ENCODE measurements around the gene MRC2.
"Not testable (repeated sequence)": the region's sequence is repeated elsewhere in the genome, so short reads cannot be mapped to it uniquely, and the experiment has no call there.

Gene MRC2, protein sequence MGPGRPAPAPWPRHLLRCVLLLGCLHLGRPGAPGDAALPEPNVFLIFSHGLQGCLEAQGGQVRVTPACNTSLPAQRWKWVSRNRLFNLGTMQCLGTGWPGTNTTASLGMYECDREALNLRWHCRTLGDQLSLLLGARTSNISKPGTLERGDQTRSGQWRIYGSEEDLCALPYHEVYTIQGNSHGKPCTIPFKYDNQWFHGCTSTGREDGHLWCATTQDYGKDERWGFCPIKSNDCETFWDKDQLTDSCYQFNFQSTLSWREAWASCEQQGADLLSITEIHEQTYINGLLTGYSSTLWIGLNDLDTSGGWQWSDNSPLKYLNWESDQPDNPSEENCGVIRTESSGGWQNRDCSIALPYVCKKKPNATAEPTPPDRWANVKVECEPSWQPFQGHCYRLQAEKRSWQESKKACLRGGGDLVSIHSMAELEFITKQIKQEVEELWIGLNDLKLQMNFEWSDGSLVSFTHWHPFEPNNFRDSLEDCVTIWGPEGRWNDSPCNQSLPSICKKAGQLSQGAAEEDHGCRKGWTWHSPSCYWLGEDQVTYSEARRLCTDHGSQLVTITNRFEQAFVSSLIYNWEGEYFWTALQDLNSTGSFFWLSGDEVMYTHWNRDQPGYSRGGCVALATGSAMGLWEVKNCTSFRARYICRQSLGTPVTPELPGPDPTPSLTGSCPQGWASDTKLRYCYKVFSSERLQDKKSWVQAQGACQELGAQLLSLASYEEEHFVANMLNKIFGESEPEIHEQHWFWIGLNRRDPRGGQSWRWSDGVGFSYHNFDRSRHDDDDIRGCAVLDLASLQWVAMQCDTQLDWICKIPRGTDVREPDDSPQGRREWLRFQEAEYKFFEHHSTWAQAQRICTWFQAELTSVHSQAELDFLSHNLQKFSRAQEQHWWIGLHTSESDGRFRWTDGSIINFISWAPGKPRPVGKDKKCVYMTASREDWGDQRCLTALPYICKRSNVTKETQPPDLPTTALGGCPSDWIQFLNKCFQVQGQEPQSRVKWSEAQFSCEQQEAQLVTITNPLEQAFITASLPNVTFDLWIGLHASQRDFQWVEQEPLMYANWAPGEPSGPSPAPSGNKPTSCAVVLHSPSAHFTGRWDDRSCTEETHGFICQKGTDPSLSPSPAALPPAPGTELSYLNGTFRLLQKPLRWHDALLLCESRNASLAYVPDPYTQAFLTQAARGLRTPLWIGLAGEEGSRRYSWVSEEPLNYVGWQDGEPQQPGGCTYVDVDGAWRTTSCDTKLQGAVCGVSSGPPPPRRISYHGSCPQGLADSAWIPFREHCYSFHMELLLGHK (N-terminal part only)

DNA sequence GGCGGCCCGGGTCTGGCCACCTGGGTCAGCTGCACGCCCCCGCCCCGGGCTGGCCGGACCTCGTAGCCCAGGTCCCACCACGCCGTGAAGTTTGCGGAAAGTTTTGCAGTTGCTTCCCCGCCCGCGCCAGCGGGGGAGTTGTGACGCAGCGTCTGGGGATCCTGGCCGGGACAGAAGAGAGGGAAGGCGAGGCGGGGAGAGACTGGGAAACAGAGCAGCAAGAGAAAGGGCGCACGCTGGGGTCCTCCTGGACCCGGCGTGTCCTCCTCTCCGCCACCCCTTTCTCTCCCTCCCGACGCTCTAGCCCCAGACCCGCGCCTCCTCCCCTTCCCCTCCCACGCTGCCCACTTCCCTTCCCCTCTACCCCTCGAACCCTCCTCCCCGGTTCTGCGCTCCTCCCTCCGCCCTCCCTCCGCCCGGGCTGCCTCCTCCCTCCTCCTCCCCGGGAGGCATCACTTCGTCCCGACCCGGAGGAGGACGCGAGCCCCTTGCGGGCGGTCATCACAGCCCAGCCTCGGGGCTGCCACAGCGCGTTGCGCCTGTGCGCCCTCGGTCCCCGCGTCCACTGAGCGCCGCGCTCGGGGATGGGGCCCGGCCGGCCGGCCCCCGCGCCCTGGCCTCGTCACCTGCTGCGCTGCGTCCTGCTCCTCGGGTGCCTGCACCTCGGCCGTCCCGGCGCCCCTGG is at the start of gene MRC2:
TSS of gene MRC2 (plus strand) at position 452 of the 685 bp plus-strand sequence. CDS start at position 585, 133 bp downstream.
- no peak for DNase-seq (ENCODE audit: low read depth)

DNA sequence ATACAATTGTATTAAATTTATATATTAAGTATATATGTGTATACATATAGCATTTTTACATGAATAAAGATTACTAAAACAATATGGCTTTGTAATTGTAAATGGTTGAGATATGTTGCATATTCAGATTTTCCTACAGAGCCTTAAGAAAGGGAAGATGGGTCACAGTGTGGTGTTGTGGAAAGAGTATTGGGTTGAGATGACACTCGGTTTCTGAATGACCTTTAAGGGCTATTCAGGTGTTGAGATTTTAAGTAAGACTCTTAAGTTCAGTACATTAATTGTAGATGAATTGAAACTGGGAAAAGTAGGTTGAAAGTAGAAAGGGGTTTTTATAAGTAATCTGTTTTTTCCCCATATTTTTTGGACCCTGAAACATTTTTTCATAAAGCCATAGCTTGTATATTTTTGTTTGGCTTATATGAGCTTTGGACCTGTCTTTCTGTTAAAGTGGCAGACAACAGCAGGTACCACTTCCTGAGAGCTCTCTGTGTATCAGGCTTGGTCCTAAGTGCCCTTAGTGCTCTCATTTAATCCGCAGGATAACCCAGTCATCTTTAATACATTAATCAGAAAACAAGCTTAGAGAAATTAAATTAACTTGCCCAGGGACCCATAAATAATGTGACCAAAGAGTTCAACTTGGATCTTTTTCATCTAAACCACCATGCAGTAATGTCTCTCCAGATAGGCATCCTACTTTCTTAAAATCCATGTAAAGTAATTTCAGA is 48.5 kb upstream of the MRC2 start:
- DNase-seq (ENCODE audit: low read depth), result no peak

DNA sequence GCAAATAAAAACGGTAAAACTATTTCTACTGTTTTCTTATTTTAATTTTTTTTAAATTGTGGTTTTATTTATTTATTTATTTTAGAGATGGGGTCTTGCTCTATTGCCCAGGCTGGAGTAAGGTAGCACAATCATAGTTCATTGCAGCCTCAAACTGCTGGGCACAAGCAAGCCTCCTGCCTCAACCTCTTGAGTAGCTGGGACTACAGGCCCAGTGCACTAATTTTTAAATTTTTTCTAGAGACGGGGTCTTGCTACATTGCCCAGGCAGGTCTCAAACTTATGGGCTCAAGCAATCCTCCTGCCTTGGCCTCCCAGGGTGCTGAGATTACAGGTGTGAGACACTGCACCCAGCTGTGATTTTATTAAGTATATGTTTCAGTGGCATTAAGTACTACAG is 46.5 kb upstream of the MRC2 start:
- no peak for DNase-seq (ENCODE audit: low read depth)

DNA sequence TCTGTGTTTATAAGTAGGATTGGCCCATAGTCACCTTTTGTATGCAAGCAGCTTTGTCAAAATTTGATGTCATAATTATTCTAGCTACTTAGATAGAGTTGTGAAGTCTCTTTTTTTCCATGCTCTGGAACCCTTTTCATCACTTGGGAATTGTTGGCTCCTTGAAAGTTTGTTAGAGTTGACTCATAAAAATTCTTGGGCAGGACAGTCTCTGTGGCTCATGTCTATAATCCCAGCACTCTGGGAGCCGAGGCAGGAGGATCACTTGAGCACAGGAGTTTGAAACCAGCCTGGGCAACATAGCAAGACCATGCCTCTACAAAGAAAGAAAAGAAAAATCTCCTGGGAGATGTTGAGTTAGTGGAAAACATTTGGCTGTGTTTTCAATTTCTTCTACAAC is 45.7 kb upstream of the MRC2 start:
- DNase-seq (ENCODE audit: low read depth), result no peak

DNA sequence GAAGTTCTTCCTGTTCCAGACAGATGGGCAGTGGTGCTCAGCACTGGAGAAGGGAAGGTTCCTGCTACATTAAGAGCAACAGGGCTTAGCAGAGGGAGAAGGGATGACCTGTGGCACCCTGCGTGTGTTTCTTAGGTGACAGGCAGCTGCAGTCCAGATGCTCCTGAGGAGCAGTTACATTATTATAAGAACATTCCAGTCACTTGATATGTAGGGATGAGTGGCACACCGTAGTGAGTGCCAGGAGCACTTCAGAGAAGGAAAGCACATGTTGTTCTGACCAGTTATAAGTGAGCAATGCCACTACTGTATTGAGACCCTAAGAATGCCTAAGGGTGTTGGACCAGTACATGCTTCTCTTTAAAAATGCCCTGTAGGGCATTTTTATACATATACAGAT is 39.9 kb upstream of the MRC2 start:
- no peak for DNase-seq (ENCODE audit: low read depth)

DNA sequence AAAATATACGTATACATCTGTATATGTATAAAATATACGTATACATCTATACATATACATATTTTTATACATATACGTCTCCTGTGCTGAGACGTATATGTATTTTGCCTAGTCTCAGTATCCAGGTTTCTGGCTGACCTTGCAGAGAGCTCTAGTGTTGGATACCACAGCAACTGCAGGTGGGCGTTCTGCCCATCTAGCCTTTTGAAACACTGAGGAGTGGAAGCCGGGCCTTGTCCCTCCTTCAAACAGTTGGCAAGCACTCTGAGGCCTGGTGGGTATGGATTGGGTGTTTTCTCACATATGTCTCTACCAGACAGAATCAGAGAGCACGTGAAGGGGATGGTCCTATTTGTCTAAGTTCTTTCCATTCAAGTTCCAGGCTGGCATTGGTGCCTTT is 39.4 kb upstream of the MRC2 start:
- no peak for DNase-seq (ENCODE audit: low read depth)

DNA sequence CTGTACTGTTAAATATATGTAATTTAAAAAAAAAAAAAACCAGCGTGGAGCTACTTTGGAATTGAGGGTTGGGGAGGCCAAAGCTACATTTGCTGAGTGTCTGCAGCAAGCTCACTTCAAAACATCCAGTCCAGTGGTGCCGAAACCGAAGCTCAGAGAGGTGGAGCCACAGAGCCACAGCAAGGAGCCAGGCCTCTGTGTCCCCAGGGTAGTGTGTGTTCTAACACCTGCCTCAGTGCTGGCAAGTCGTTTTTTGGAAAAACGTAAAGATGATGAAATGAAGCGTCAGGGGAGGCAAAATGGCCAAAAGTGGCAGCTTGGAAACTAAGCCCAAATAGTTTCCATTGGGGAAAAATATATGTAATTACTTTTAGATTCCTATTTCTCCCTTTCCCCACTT is 36.1 kb upstream of the MRC2 start:
- DNase-seq (ENCODE audit: low read depth), result no peak

DNA sequence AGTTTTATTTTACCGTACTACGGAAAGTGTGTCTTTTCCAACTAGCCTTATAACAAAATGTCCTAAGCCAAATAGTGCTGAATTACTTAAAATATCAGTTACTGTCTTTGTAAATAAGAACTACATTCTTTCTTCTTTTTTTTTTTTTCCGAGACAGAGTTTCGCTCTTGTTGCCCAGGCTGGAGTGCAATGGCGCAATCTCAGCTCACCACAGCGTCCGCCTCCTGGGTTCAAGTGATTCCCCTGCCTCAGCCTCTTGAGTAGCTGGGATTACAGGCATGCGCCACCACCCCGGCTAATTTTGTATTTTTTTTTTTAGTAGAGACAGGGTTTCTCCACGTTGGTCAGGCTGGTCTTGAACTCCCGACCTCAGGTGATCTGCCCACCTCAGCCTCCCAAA is 35.6 kb upstream of the MRC2 start:
- DNase-seq (ENCODE audit: low read depth), result not testable (repeated sequence)

DNA sequence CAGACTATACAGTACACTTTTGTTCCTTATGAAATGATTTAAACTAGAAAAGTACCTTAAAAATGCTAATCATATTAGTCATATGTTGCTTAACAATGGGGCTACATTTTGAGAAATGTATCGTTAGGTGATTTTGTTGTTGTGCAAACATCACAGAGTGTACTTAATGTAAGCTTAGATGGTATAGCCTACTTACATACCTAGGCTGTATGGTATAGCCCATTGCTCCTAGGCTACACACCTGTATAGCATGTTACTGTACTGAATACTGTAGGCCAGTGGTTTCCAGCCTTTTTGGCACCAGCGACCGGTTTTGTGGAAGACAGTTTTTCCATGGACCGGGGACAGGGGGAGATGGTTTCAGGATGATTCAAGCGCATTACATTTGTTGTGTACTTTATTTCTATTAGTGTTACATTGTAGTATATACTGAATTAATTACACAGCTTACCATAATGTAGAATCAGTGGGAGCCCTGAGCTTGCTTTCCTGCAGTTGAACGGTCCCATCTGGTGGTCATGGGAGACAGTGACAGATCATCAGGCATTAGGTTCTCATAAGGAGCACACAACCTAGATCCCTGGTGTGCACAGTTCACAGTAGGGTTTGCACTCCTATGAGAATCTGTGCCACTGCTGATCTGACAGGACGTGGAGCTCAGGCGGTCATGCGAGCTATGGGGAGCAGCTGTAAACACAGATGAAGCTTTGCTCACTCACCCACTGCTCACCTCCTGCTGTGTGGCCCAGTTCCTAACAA is 35.0 kb upstream of the MRC2 start:
- DNase-seq (ENCODE audit: low read depth), result no peak

DNA sequence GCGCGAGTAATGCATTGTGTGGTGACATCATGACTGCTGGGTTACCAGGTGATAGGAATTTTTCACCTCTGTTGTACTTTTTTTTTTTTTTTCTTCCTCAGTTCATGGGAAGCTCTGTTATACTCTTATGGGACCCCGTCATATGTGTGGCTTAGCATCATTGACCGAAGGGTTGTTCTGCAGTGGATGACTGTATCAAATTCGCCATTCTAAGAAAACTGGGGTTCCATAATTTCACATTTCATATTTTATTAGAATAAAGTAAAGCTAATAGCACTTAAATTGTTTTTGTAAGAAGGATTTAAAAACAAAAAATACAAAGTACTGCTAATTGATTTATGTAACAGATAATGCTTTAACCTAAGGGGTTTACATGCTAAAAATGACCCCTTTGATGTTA is 32.0 kb upstream of the MRC2 start:
- no peak for DNase-seq (ENCODE audit: low read depth)

DNA sequence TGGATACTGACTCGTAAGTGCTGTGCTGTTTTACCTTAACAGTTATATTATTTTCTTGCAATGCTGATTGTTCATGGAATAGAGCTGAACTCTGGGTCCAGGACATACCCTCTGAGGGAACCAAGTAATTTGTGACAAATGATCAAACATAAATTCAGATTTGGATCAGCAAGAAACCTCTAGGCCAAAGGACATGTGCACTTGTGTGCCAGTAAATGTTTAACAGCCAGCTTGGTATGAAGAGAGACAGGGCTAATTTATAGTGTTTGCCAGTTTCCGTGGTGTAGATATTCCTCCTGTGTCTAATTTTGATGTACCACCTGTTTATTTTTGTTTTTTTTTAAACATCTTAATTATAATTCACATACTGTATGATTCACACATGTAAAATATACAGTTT is 30.8 kb upstream of the MRC2 start:
- no peak for DNase-seq (ENCODE audit: low read depth)

DNA sequence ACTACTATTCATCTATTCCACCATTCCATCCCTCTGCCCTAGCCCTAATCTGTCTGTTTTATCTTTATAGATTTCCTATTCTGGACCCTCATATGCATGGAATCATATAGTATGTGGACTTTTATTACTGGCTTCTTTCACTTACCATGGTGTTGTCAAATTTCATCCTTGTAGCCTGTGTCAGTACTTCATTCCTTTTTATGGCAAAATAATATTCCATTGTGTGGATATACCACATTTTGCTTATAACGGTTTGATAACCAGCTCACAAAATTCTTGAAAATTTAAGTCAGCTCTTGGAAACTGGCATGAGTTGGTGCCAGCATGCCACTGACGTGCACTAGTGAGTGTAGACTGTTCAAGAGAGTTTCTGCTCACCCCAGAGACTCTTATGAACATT is 30.3 kb upstream of the MRC2 start:
- no peak for DNase-seq (ENCODE audit: low read depth)

DNA sequence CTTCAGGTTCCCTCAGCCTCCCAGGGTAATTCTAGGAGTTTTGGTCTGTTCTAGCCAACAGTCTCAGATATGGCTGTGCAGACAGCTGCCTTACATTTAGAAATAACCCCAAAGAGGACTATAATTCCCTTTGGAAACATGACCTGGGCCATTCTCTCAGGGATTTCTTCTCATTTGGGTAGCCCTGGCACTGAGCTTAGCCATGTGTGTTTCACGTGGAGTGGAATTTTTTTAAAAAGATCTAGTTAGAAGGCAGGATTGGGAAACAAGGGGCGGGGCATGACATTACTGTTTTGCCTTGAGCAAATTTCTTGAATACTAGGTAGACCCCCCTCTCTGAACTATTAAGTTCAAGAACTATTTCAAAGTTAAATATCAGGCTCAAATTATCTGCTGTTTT is 29.6 kb upstream of the MRC2 start:
- no peak for DNase-seq (ENCODE audit: low read depth)

DNA sequence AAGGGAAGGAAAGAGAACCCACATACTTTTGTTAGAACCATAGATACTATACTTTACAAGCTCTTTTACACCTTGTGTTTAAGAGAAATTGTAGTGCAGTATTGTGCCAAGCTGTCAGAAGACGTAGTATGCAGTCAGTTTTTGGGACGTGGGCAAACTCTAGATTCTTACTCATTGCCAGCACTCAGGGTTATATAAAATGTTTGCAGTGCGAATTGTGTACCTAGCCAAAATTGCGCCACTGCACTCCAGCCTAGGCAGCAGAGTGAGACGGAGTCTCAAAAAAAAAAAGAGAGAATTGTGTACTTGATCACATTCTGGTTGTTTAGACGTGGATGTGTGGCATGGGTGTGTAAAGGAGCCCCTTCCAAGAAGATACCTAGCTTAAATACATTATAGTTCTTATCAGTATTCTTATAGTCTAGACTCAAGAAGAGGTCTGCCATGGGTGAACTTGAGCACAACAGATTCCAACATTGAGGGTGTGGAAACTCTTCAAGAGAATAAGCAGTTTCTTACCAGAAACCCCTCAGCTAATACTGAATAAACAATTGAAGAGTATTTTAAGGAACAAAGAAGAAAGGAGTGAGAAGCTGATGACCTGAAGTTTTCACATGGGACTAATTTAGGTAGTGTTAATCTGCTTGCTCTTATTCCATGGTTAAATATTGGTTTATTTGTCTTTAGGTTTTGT is 27.4 kb upstream of the MRC2 start:
- DNase-seq (ENCODE audit: low read depth), result no peak

DNA sequence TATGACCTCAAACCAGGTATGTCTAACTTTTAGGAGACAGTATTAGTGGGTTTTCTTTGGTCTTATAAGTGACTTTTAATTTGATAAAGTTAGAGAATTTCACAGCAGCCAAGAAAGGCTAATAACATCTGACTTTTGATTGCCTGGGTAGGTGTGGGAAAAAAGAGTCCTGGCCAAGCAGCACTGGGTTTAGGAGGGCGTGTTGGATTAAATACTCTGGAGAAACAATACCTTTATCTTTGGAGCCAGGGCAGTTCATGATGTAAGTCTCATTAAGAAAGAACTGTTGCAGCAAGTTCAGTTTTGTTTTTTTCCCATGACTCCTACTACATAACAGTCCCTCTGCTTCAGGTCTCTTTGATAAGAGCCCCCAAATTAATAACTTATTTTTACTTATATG is 26.7 kb upstream of the MRC2 start:
- DNase-seq (ENCODE audit: low read depth), result no peak

DNA sequence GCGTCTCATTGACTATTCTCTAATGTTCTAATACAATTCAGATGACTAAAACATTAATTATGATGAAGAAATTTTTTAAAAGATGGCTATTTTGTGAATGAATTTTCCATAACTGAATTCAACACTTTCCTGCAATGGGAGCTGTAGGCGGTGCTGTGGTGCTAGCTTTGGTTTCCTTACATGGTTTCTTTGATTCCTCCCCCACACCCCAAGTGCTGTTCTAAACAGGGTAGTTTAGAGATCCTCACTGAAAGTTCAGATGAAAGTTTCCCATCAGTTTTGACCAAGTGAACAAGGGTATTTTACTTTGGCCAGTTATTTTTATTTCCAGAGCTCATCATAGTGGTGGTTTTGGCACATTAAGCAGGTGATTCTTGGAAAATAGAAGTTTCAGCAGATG is 26.0 kb upstream of the MRC2 start:
- DNase-seq (ENCODE audit: low read depth), result no peak

DNA sequence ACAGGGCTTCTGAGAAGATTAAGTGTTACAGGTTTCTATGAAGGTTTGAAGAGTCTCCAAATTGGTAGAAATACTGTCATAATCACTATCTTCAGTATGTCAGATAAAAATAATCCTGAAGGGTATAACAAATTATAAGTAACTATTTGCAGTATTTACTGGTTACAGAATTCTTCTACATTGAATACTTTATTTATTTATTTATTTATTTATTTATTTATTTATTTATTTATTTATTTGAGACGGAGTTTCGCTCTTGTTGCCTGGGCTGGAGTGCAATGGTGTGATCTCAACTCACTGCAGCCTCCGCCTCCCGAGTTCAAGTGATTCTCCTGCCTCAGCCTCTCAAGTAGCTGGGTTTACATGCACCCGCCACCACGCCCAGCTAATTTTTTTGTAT is 23.7 kb upstream of the MRC2 start:
- not testable (repeated sequence) for DNase-seq (ENCODE audit: low read depth)

DNA sequence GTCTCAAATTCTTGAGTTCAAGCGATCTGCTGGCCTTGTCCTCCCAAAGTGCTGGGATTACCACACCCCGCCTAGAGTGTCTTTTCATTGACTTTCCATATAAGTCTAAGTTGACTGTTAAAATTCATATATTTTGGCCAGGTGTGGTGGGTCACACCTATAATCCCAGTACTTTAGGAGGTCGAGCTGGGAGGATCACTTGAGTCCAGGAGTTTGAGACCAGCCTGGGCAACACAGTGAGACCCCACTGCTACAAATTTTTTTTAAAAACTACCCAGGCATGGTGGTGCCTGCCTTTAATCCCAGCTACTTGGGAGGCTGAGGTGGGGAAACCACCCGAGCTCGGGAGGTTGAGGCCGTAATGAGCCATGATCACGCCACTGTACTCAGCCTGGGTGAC is 21.9 kb upstream of the MRC2 start:
- no peak for DNase-seq (ENCODE audit: low read depth)

DNA sequence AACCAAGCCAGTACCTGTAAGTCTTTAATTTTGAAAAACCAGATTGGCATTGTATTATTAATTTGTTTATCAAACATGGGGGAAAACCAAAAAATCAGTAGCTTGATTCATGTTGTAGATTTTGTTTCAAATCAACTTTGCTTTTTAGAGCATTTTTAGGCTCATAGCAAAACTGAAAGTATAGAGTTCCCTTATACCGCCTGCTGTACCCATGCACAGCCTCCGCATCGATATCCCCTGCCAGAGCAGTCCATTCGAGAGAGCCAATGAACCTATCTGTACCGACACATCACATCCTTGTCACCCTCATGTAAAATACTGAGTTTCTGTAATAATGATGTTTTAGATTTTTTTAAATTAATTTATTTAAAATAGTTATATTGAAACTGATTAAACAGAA is 16.2 kb upstream of the MRC2 start:
- no peak for DNase-seq (ENCODE audit: low read depth)

DNA sequence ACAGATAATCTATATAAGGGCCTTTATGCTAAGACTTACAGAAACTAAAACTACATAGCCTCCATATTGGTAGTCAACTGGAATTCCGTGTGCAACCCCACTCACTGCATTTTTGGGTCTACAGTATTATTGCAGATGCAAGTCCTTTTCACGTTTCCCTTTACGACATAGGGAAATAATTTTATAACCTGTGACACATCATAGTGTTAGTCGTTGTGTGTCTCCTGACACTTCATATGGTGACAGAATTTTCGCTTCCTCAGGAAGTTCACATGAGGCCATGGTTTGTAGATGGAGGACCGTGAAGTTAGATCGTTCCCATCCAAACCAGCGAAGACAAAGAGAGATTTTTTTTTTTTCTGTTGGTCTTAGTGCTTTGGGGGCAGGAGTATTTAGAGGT is 15.7 kb upstream of the MRC2 start:
- no peak for DNase-seq (ENCODE audit: low read depth)

All from stimulated activated CD8-positive, alpha-beta memory T cell treated with anti-CD3 and anti-CD28 coated beads, Interleukin-7, amount 100 ng/mL, for 24 hours (primary cell).